SU-DHL-6 (cell line): ENCODE data around the gene HMGCS1.

Source experiments
- EZH2phosphoT487 ChIP-seq: fragments of 200-600 bp; sonication (generic), shearing (Covaris generic); conservative IDR thresholded peaks from 2 replicates; pipeline ENCODE4 v1.6.1; 2018; ENCODE audit warnings: mild to moderate bottlenecking, antibody characterized with exemption, low read length, moderate library complexity, mixed read lengths
- TF ChIP-seq, protein P1 (sequence below): fragments of 200-600 bp; sonication (generic); IDR thresholded peaks from one replicate; pipeline ENCODE4 v1.5.1; 2017; ENCODE audit warnings: antibody characterized with exemption, mild to moderate bottlenecking, low read length, moderate library complexity; ENCODE audit not compliant: insufficient read depth, poor library complexity, severe bottlenecking

DNA sequence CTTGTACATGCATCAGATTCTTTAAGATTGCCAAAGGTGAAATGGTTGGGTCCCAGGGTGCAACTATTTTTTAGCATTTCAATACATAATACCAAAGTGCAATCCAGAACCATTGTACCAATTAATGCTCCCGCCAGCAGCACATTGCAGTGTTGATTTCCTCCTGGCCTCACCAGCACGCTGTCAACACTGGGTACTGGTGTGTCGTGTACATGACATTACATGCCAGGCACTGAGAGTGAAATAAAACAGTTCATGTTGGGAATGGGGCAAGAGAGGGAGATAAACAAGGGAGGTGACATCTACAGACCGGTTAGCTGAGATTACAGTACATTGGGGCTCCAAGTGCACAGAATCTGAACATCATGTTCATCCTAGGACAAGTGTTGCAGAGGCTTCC, 37.8 kb downstream of the HMGCS1 start:
- TF ChIP-seq, protein P1, sequence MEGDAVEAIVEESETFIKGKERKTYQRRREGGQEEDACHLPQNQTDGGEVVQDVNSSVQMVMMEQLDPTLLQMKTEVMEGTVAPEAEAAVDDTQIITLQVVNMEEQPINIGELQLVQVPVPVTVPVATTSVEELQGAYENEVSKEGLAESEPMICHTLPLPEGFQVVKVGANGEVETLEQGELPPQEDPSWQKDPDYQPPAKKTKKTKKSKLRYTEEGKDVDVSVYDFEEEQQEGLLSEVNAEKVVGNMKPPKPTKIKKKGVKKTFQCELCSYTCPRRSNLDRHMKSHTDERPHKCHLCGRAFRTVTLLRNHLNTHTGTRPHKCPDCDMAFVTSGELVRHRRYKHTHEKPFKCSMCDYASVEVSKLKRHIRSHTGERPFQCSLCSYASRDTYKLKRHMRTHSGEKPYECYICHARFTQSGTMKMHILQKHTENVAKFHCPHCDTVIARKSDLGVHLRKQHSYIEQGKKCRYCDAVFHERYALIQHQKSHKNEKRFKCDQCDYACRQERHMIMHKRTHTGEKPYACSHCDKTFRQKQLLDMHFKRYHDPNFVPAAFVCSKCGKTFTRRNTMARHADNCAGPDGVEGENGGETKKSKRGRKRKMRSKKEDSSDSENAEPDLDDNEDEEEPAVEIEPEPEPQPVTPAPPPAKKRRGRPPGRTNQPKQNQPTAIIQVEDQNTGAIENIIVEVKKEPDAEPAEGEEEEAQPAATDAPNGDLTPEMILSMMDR, result no peak
- no peak for TF ChIP-seq EZH2phosphoT487
